NCI-H187 (cell line): ENCODE data around the gene YIF1A.
"Not testable (repeated sequence)": the region's sequence is repeated elsewhere in the genome, so short reads cannot be mapped to it uniquely, and the experiment has no call there.

ENCODE experiments used
- DNase-seq, 2 experiments: peaks; one replicate each; lab custom pipeline; 2025; lab: John Stamatoyannopoulos, UW

Gene YIF1A

GRCh38 chr11:66286699-66287098, 2.2 kb downstream of the YIF1A start:
- DNase-seq, result no peak

DNA sequence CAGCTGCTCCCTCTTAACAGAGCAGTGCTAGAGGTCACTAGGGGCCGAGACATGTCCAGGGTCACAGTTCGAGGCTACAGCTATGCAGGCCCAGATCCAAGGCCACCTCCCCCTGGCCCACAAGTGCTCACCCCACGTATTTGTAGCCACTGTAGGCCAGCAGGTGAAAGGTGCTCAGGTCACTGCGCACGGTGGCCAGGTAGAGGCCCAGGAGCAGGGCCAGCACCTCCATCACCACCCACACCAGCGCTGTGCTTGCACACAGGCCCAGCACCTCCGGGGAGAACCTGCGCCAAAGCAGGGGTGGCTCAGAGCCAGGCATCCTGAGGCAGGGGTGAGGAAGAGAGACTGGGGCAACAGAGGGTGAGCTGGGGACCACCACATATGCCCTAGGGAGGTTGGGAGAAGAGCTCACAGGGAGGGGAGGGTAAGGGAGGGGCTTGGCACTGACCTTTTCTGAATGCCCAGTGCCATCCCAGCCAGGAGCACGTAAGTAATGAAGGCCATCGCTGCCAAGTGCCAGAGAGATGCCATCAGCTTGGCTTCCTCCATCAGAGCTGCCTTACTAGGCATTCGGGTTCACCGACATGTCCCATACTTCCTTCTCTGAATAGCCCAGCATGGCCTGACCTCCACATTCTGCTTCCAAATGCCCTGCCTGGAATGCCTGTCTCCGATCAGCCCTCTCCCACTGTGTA, 3.5 kb downstream of the YIF1A start:
- no peak for DNase-seq

GRCh38 chr11:66284526-66285078, 4.3 kb downstream of the YIF1A start:
- no peak for DNase-seq

DNA sequence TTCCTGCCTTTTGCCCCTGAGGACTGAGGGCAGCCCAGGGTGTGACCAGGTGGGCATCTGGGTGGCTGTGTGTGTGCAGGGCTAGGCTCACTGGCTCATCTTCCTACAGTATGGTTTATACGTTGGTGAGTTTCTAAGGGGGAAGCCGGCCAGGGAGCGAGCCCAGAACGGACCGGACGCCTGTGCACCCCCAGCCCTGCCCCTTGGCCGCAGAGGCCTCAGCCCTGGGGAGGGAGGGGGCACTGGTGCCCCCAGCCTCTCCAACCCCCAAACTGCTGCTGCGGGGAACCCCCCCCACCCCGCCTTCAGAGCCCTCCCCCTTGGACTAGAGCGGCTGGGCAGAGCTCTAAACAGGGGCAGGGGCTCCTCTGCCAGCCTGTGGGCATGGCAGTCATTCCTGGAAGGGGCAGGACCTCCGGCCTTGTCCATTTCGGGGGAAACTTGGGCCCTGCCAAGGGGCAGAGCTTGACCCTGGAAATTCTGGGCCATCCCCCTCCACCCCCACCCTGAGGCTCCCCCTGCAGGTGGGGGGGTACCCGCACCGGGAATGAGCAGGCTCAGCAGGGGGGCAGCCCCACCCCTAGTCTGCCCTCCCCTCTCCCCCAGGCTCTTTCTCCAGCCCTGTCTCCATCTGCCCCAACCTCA, 5.4 kb downstream of the YIF1A start:
- no peak for DNase-seq

DNA sequence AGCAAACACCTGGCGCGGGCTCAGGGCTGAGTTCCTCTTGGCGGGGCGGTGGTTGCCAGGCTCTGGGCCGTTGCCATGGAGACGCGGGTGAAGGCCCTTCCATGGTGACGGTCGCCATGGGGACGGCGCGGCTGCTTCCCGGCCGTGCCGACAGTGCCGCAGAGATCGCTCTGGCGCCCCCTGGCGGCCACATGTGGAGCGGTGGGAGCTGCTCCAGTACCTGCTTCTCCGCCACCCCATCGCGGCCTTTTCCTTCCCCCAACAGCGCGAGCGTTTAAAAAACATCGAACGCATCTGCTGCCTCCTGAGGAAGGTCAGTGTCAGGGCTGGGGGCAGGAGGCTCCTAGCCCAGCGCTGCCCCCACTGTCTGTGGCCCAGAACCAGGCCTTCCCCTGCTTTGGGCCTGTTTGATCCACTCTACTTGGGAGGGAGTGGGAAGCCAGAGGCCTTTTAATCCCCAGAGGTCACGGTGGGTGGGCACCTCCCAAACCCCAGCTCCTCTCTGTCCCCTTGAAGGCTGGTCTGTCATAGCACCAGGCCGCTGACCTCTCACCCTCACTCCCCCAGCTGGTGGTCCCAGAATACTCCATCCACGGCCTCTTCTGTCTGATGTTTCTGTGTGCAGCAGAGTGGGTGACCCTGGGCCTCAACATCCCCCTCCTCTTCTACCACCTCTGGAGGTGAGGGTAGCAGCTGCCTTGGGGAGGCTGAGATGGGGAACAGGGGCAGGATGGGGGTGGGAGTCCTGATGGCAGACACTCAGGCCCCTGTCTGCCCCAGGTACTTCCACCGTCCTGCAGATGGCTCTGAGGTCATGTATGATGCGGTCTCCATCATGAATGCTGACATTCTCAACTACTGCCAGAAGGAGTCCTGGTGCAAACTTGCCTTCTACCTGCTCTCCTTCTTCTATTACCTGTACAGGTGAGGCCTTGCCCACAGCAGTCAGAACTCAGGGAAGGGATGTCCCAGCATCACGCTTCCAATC, 6.2 kb downstream of the YIF1A start:
- peak; percentile 88 to 97 for DNase-seq

DNA sequence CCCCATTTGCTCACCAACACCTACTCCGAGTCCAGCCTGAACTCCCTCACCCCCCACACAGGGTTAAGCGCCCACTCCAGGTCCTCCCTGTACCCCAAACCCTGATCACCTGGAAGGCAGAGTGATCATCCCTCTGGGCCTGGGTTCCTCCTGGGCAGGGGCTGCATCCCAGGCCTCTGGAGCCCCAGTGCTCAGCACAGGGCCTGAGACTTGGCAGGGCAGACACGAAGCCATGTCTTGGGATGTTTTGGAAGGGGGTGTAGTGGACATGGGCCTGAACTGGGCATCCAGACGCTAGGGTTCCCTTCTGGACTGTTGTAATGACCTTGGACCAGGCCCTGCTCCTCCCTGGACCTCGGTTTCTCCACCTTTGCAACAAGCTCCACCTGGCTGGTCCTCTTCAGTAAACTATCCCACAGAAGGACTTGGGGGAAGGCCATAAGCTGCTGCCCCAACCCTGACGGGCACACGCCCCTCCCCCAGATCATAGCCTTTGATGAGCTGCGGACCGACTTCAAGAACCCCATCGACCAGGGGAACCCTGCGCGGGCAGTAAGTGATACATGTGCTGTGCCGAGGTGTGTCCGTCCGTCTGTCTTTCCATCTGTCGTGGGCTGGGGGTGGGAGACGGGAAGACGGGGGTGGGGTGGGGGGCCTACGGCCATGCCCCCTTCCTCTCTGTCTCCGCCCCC, 7.0 kb downstream of the YIF1A start:
- peak in 1 of 2 experiments; percentile 60 for DNase-seq

- DNase-seq, result no peak
Observed at GRCh38 chr11:66281001-66281400, 7.9 kb downstream of the YIF1A start.

- DNase-seq, result no peak
Observed at GRCh38 chr11:66280428-66280827, 8.5 kb downstream of the YIF1A start.

DNA sequence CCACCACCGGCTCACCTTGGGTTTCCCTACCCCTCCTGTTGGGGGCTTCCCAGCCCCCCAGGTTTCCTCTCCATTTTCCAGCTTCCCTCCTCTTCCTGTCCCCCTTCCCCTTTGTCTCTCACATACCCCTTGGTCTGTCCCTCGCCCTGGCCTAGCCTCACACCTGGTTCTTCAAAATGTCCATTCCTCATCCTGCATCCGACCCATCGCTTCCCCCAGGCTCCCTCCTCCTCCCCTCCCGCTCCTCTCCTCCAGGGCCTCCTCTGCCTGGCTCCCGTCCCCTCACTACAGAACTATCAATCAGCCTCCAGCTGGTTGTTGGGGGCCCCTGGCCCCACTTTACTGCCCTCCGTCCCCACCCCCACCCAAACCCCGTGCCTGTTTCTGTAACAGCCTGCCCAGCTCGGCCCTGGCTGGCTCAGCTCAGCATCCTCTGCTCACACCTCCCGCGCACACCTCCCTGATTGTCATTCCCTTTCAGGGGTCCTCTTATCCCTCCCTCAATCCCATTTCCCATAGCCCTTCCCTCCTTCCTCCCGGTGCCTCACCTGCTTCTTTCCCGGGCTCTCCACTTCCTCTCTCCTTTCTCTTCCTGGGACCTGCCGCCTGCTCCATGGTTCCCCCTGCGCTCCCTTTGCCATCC, 9.7 kb downstream of the YIF1A start:
- no peak for DNase-seq

- DNase-seq, result no peak
Observed at GRCh38 chr11:66278363-66279091, 10.4 kb downstream of the YIF1A start.

GRCh38 chr11:66277471-66278362, 11.2 kb downstream of the YIF1A start, which contains the start of gene CNIH2:
Gene CNIH2 (plus strand): TSS chr11:66278175. CDS start chr11:66278457, 282 bp downstream.
- DNase-seq, result peak in 1 of 2 experiments; percentile 43

- not testable (repeated sequence) for DNase-seq
Observed at GRCh38 chr11:66277064-66277463, 11.9 kb downstream of the YIF1A start.

DNA sequence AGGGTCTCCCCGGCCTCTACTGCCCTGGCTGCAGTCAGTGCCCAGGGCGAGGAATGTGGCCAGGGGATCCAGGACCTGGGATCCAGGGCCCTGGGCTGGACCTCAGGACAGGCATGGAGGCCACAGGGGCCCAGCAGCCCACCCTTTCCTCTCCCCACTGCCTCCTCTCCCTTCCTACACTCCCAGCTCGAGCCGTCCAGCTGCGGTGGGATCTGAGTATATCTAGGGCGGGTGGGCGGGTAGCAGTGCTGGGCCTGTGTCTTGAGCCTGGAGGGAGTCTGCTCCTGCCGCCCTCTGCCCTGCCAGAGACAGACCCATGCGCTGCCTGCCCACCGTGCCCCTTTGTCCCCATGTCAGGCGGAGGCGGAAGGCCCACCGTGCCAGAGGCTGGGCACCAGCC, 12.3 kb downstream of the YIF1A start:
- not testable (repeated sequence) for DNase-seq

DNA sequence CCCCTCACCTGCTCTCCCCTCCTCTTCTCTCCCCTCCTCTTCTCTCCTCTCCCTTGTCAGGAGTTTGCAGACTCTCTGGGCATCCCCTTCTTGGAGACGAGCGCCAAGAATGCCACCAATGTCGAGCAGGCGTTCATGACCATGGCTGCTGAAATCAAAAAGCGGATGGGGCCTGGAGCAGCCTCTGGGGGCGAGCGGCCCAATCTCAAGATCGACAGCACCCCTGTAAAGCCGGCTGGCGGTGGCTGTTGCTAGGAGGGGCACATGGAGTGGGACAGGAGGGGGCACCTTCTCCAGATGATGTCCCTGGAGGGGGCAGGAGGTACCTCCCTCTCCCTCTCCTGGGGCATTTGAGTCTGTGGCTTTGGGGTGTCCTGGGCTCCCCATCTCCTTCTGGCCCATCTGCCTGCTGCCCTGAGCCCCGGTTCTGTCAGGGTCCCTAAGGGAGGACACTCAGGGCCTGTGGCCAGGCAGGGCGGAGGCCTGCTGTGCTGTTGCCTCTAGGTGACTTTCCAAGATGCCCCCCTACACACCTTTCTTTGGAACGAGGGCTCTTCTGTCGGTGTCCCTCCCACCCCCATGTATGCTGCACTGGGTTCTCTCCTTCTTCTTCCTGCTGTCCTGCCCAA, 12.8 kb downstream of the YIF1A start:
- no peak for DNase-seq

DNA sequence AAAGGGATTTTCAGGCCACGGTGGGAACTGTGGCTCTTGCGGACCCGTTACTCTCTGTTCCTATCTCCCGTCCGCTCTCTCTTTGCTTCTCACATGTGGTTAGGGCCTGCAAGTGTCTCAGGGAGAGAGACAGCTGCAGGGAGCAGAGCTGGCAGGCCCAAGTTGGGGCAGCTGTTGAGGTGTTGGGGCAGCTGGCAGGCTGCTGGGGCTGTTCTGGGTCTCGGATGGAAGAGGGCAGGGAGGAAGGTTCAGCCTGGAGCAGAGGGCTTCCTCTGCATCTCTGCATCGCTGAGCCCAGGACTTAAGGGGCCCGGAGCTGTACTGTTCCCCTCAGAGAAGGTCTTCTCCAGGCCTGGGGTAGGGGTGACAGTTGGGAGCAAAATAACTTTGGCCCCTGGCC, 13.5 kb downstream of the YIF1A start:
- no peak for DNase-seq

- DNase-seq, result no peak
Observed at GRCh38 chr11:66274219-66274618, 14.7 kb downstream of the YIF1A start.

DNA sequence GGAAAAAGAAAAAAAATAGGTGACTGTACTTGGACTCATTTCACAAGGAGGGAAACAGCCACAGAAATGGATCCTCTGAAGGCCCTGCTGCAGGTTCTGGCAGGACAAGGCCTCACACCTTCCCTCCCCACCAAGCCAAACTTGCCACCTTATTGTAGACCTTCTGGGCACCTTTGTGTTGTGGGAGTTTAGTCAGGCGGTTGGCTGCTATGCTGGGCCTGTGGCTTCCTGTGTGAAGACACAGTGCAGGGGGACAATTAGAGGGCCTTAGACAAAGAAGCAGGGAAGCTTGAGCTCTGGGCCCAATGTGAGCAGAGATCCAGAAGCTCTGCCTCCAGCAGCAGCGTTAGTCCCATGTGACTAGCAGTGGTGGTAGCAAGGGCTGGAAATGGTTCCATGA, 16.3 kb downstream of the YIF1A start:
- DNase-seq, result no peak

- DNase-seq, result no peak
Observed at GRCh38 chr11:66271816-66272215, 17.1 kb downstream of the YIF1A start.
